Sigmoid colon (tissue), 7 donors: ENCODE measurements around the gene KRT36. TPM values are rescaled to one million over a fixed set of nuclear protein-coding genes. Genes with fewer than 3 reads are reported as not detected.
A peak's percentile ranks its signal among the peaks of the same experiment; 100 is the strongest.

Experiments used
- DNase-seq: peaks from one replicate; pipeline ENCODE4 v3.0.0-alpha.2; 2019
- H3K27ac ChIP-seq, 4 donors: fragments of 200-600 bp; sonication (generic); one replicate each; pipeline ENCODE4 v1.5.1; 2016 to 2019; ENCODE audit warnings: mild to moderate bottlenecking in 1 of 4
- H3K27me3 ChIP-seq, 3 donors: fragments of 200-600 bp; sonication (generic); one replicate each; pipeline ENCODE4 v1.5.1; 2019; ENCODE audit warnings: mild to moderate bottlenecking in 1 of 3
- H3K36me3 ChIP-seq, 4 donors: fragments of 200-600 bp; sonication (generic); one replicate each; pipeline ENCODE4 v1.5.1; 2016 to 2019
- H3K4me1 ChIP-seq, 4 donors: fragments of 200-600 bp; sonication (generic); one replicate each; pipeline ENCODE4 v1.5.1; 2017 to 2019
- H3K4me3 ChIP-seq, 4 donors: fragments of 200-600 bp; sonication (generic); one replicate each; pipeline ENCODE4 v1.5.1; 2017 to 2019; ENCODE audit warnings: mild to moderate bottlenecking in 2 of 4, moderate library complexity in 1 of 4
- H3K9me3 ChIP-seq, 4 donors: fragments of 200-600 bp in 3 of 4; sonication (generic) in 3 of 4; one replicate each; pipeline versions ENCODE4 v1.5.1 to v1.6.1; 2013 to 2019
- EP300 ChIP-seq, 4 donors: sonication (generic); formaldehyde crosslinking; IDR thresholded peaks; one replicate each; pipeline ENCODE4 v1.6.1; 2017; ENCODE audit warnings: antibody characterized with exemption in 4 of 4
- POLR2A ChIP-seq, 2 donors: fragments of 450-650 bp; IDR thresholded peaks; one replicate each; pipeline ENCODE4 v1.6.1; 2016; ENCODE audit warnings: antibody characterized with exemption in 2 of 2, mild to moderate bottlenecking in 2 of 2, moderate library complexity in 2 of 2
- POLR2AphosphoS5 ChIP-seq, 4 donors: sonication (generic); formaldehyde crosslinking; IDR thresholded peaks; one replicate each; pipeline ENCODE4 v1.6.1; 2017; ENCODE audit warnings: antibody characterized with exemption in 4 of 4
- WGBS, 2 donors: extraction: QIAGEN DNeasy Blood & Tissue Kit; methylation state at CpG; one replicate each; pipeline ENCODE4 v1.1.7; 2013; 5-methylcytosine and 5-hydroxymethylcytosine counted together
- intact Hi-C: fragments of 100-400 bp; cut with DNase I; formaldehyde crosslinking; loops from one replicate; pipeline ENCODE4 v1.15.1; 2023
- polyA plus RNA-seq, 3 donors: library from polyadenylated mRNA; stranded (reverse); fragments of 200-250 nt; gene quantifications; one replicate each; pipeline ENCODE4 v1.2.3, GENCODE V29; 2013
- total RNA-seq, 4 donors: library from RNA; depleted of rRNA; stranded (reverse); fragments of >200 nt; gene quantifications; one replicate each; pipeline ENCODE4 v1.1.0, GENCODE V29; 2016
- TF ChIP-seq, protein P1 (sequence below), 4 experiments: fragments of 450-650 bp in 3 of 4; fragments of 200-600 bp in 1 of 4; IDR thresholded peaks; one replicate each; pipeline ENCODE4 v1.5.1; 2016 to 2019; ENCODE audit warnings: antibody characterized with exemption in 4 of 4, mild to moderate bottlenecking in 3 of 4, moderate library complexity in 2 of 4
- donor health status: healthy with polysubstance abuse.
- donor health status: Bipolar disorder and iron deficiency.
- donor health status: healthy.

Gene KRT36
- total and polyA plus RNA-seq, 7 donors = 0.20 to 0.33 TPM; not detected in 5

DNA sequence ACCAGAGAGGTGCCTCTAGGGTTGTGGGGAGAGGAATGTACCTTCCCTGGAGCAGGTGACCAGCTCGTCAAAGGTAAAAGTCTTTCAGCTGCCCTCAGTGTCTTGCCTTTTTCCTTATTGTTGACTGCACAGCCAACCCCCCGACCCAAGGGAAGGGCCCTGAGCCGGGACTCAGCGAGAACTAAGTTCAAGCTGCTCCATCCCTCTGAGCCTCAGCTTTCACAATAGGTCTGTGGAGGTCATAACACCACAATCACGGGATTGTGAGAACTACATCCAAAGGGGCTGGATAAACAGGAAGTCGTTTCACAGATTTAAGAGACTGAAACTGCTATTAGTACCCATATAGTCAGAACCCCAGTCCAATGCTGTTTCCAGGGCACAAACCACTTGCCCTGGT, 2.6 kb upstream of the KRT36 start:
- H3K27ac ChIP-seq = peak overlapping the region in 1 of 4 donors; percentile 33
- TF ChIP-seq, protein P1, sequence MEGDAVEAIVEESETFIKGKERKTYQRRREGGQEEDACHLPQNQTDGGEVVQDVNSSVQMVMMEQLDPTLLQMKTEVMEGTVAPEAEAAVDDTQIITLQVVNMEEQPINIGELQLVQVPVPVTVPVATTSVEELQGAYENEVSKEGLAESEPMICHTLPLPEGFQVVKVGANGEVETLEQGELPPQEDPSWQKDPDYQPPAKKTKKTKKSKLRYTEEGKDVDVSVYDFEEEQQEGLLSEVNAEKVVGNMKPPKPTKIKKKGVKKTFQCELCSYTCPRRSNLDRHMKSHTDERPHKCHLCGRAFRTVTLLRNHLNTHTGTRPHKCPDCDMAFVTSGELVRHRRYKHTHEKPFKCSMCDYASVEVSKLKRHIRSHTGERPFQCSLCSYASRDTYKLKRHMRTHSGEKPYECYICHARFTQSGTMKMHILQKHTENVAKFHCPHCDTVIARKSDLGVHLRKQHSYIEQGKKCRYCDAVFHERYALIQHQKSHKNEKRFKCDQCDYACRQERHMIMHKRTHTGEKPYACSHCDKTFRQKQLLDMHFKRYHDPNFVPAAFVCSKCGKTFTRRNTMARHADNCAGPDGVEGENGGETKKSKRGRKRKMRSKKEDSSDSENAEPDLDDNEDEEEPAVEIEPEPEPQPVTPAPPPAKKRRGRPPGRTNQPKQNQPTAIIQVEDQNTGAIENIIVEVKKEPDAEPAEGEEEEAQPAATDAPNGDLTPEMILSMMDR (IDR thresholded peaks at IDR 0.05) = no peak
- TF ChIP-seq POLR2AphosphoS5 (IDR thresholded peaks at IDR 0.05) (no peak), POLR2A (IDR thresholded peaks at IDR 0.05) (no peak), EP300 (IDR thresholded peaks at IDR 0.05) (no peak)
- 66 to 68% methylated on average over 6 of the region's 6 CpGs for WGBS, 2 donors
- no peaks in the 10 kb centered on the region for H3K27me3 ChIP-seq
- no peaks in the 10 kb centered on the region for H3K36me3 ChIP-seq
- no peaks in the 10 kb centered on the region for H3K4me1 ChIP-seq
- no peak for DNase-seq
- intact Hi-C loops = no loop called here
- no peak overlapping the region for H3K4me3 ChIP-seq
- no peaks in the 10 kb centered on the region for H3K9me3 ChIP-seq

DNA sequence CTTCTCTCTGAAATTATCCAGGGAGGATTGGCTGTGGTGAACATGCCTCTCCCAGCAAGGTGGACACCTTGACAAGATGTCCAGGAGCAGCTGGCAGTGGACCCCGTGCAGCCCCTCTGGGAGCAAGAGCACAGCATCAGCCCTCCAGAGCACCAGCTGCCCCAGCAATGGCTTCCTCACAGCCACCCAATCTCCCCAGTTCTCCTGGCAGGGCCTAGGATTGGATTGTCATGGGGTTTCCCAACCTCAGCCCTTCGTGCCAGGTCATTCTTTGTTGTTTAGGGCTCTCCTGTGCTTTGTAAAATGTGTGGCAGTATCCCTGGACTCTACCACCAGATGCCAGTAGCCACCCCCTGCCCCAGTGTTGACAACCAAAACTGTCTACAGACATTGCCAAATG, 1.8 kb upstream of the KRT36 start:
- H3K9me3 ChIP-seq = no peaks in the 10 kb centered on the region
- intact Hi-C loops = no loop called here
- no peaks in the 10 kb centered on the region for H3K36me3 ChIP-seq
- TF ChIP-seq POLR2A (IDR thresholded peaks at IDR 0.05) (no peak), POLR2AphosphoS5 (IDR thresholded peaks at IDR 0.05) (no peak)
- WGBS, 2 donors = 39 to 60% methylated on average over 2 of the region's 2 CpGs
- no peak overlapping the region for H3K27ac ChIP-seq
- H3K4me3 ChIP-seq = no peak overlapping the region
- H3K4me1 ChIP-seq = no peaks in the 10 kb centered on the region
- DNase-seq = no peak
- no peaks in the 10 kb centered on the region for H3K27me3 ChIP-seq

DNA sequence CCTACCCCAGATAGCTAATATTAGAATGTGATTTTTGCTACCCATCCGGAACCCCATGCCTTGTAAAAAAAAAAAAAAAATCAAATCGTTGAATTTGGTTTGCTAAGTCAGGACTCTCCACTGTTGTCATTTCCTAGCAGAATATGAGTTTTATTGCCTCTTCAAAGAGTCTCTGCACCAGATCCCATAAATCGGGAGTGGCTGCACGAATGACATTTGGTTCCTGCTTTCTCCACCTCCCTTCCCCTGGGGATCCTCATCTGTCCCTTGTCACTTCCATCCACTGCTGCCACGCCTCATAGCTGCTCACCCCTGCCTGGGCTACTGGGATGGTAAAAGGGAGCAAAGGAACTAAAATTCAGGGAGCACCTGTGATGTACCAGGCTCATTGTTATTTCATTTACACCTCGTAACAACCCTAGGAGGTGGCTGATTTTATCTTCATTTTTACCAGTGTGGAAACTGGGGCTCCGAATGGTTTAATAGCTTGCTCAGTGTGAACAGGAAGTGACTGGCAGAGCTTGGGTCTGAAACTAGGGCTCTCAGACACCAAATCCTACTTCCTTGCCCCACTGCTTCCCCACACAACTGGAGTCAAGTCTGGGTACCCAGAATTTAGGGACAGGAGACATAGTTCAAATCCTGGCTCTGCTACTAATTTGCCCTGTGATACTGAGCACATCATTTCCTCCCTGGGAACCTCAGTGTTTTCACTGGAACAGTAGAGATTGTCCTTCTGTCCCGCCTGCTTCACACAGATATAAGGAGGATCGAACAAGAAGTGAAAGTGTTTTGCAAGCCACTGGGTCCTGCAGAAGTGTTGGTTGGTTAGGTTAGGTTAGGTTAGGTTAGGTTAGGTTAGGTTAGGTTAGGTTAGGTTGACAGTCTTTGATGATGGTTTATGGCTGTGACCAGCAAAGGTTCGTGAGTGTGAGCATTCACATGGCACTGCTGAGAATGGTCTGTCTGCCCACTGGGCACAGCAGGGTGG, 585 bp upstream of the KRT36 start:
- DNase-seq = no peak
- H3K4me3 ChIP-seq = no peak overlapping the region
- H3K27ac ChIP-seq = no peak overlapping the region
- intact Hi-C loops = no loop called here
- TF ChIP-seq, protein P1 (IDR thresholded peaks at IDR 0.05) = no peak
- no peak for TF ChIP-seq POLR2A (IDR thresholded peaks at IDR 0.05)
- TF ChIP-seq POLR2AphosphoS5 (IDR thresholded peaks at IDR 0.05) = no peak
- no peak for TF ChIP-seq EP300 (IDR thresholded peaks at IDR 0.05)
- no peaks in the 10 kb centered on the region for H3K9me3 ChIP-seq
- H3K36me3 ChIP-seq = no peaks in the 10 kb centered on the region
- 29 to 58% methylated on average over 10 of the region's 10 CpGs for WGBS, 2 donors
- no peaks in the 10 kb centered on the region for H3K27me3 ChIP-seq
- H3K4me1 ChIP-seq = no peaks in the 10 kb centered on the region

DNA sequence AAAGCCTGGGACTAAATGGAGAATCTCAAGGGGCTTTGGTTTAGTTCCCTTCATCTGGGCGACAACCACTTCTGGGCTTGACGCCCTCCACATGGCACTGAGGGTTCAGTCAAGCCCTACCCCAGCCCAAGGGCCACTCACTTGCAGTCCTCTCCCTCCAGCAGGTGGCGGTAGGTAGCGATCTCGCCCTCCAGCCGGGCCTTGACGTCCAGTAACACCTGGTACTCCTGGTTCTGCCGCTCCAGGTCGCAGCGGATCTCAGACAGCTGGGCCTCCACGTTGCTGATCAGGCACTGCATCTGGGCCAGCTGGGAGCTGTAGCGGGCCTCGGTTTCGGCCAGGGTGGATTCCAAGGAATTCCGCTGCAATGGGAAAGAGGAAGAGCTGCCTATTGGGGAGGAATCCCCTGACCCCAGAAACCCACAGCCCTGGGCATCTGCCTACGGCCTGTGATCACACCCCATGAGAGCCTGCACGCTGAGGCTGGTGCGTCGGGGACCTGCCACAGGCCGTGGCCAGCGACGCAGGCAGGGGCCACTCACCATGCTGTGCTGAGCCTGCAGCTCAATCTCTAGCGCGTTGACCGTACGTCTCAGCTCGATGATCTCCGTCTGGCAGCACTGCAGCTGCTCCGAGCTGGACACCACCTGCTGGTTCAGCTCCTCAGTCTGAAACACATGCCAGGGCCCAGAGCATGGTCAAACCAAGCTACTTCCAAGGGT, 2.7 kb downstream of the KRT36 start:
- no peaks in the 10 kb centered on the region for H3K4me1 ChIP-seq
- DNase-seq = no peak
- 60 to 62% methylated on average over 29 of the region's 29 CpGs for WGBS, 2 donors
- no peaks in the 10 kb centered on the region for H3K9me3 ChIP-seq
- H3K27ac ChIP-seq = no peak overlapping the region
- H3K27me3 ChIP-seq = no peaks in the 10 kb centered on the region
- TF ChIP-seq, protein P1 (IDR thresholded peaks at IDR 0.05) = peak in 1 of 4 experiments; percentile 27
- TF ChIP-seq EP300 (IDR thresholded peaks at IDR 0.05) = no peak
- no peaks in the 10 kb centered on the region for H3K36me3 ChIP-seq
- intact Hi-C loops = no loop called here
- H3K4me3 ChIP-seq = no peak overlapping the region

DNA sequence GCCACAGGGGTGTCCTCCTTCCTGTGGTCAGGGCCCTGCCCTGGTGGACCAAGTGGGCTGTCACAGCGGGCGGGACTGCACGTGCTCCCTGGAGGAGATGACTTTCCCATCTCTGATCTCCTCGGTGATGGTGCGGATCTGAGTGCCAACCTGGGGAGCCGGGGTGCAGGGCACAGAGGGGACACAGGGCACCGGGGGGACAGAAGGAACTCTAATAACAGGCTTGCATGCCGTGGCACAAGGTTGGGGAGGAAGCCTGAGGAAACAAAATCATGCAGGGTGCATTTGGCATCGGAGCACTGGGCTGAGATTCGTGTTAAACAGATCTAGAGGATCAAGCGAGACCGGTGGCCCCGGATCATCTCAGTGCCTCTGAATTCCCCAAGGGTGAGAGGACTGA, 3.4 kb downstream of the KRT36 start:
- no peaks in the 10 kb centered on the region for H3K4me1 ChIP-seq
- H3K27ac ChIP-seq = no peak overlapping the region
- no peaks in the 10 kb centered on the region for H3K36me3 ChIP-seq
- WGBS, 2 donors = 92% methylated on average over 13 of the region's 13 CpGs
- intact Hi-C loops = no loop called here
- H3K27me3 ChIP-seq = no peaks in the 10 kb centered on the region
- no peak overlapping the region for H3K4me3 ChIP-seq
- TF ChIP-seq POLR2A (IDR thresholded peaks at IDR 0.05) (no peak), EP300 (IDR thresholded peaks at IDR 0.05) (no peak), POLR2AphosphoS5 (IDR thresholded peaks at IDR 0.05) (no peak)
- TF ChIP-seq, protein P1 (IDR thresholded peaks at IDR 0.05) = no peak
- no peaks in the 10 kb centered on the region for H3K9me3 ChIP-seq
- no peak for DNase-seq
